Left renal pelvis (tissue), 4 donors: ENCODE measurements around the gene HMX2. TPM values are rescaled to one million over a fixed set of nuclear protein-coding genes. Genes with fewer than 3 reads are reported as not detected.

ENCODE experiments used
- DNase-seq, 4 donors: peaks; one replicate each; pipeline ENCODE4 v3.0.0-alpha.2; 2013; ENCODE audit warnings: low read depth in 4 of 4, low spot score in 3 of 4
- polyA plus RNA-seq, 4 donors: library from polyadenylated mRNA; unstranded; fragments of 120-200 nt; gene quantifications; one replicate each; pipeline ENCODE4 v1.2.1, GENCODE V29; 2013; ENCODE audit not compliant: insufficient read length in 4 of 4

The HMX2 gene
- polyA plus RNA-seq, 4 donors: 1.0 to 2.8 (median 1.3) TPM; not detected in 1

DNA sequence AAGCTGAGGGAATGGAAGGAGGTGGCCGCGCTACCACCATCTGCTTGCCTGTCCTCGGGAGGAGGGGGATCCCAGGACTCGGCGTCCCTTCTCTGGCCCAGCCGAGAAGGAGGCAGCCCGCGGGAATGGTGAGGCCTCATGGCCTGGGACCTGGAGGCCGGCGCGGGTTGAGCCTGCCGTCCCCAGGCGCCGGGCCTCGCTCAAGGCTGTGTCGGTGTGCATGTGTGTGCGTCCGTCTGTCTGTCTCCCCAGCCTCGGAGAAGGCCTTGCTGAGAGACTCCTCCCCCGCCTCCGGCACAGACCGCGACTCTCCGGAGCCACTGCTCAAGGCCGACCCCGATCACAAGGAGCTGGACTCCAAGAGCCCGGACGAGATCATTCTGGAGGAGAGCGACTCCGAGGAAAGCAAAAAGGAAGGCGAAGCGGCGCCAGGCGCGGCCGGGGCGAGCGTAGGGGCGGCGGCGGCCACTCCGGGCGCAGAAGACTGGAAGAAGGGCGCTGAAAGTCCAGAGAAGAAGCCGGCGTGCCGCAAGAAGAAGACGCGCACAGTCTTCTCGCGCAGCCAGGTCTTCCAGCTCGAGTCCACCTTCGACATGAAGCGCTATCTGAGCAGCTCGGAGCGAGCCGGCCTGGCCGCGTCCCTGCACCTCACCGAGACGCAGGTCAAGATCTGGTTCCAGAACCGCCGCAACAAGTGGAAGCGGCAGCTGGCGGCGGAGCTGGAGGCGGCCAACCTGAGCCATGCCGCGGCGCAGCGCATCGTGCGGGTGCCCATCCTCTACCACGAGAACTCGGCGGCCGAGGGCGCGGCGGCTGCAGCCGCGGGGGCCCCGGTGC lies 10.9 kb upstream of the HMX2 start:
- no peak for DNase-seq

DNA sequence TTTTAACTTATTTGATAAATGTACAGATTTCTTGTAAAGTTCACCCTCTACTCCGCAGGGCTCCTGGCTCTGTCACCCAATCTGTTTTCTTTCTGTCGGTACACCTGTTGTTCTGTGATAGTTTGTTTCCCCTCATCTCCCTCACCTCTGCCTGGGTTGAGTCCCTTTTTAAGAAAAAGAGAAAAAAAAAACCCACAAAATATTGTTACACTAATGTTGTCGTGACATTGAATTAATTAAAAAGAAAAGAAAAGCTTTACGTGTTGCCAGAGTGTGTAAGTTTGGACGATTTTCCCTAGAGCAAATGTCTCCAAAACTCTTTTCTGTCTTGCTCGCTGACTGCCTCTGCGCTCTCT lies 8.8 kb upstream of the HMX2 start:
- no peak for DNase-seq

DNA sequence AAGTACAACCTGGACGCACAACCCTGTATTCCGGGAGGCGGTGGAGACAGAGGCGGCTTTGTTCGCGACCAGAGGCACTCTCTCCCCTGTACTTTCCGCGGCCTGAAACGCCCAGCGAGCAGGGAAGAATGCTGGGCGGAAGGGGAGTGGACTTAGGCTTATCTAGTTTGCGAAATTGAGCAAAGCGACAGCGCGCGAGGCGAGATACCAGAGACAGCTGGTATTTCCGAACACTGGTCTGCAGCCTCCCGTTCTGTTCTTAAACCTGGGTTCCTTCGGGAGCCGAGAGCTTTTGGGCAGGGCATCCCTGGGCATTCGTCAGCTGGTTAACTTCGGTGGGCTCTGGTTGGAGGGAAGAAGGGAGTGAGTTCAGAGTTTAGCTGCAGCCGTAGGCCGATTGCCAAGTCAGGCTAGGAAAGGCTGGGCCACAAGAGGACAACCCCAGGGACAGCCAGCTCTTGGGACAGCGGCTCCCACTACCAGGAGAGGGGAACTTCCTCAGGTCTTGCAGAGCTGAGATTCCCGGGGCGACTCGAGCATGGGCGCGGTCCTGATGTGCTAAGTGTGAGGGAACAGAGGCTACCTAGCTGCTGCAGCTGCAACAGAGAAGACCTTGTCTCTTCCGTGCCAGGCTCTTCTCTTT lies 8.3 kb upstream of the HMX2 start:
- DNase-seq: no peak

DNA sequence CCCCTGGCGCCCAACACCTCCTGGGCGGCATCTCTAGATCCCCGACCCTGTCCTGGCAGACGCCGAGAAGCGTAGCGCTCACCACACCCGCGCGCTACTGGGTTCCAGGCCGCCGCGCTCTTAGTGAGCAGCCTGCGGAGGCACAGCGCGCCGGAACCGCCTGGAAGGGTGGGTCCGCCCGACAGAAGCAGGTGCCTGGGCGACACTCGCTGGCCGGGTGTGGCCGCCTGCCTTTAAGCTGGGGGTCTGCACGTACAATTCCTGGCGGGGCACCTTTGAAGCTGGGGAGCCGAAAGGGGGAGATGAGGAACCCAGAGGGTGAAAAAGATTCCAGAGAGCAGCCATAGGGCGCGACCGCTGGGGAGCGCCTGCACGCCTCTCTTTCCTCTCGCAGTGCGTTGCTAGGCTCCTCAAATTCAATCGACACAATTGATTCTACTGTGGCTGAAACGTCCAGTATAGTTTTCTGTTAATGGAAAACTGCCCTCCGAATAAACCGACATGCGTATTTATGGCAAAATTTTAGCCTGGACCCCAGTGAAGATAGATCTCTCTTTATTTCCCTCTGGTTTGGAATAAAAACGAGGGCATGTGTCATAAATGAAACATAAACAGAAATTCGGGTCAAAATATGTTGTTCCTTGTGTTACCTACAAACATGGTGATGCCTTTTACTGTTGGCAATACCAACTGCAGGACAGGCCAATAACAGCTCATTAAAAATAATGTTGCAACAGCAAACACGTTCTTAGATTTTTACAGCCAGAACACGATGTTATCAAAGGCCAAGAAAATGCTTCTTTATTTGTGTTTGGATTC lies 7.6 kb upstream of the HMX2 start:
- no peak for DNase-seq

- no peak for DNase-seq
Observed at GRCh38 chr10:123140983-123141390, 6.9 kb upstream of the HMX2 start.

DNA sequence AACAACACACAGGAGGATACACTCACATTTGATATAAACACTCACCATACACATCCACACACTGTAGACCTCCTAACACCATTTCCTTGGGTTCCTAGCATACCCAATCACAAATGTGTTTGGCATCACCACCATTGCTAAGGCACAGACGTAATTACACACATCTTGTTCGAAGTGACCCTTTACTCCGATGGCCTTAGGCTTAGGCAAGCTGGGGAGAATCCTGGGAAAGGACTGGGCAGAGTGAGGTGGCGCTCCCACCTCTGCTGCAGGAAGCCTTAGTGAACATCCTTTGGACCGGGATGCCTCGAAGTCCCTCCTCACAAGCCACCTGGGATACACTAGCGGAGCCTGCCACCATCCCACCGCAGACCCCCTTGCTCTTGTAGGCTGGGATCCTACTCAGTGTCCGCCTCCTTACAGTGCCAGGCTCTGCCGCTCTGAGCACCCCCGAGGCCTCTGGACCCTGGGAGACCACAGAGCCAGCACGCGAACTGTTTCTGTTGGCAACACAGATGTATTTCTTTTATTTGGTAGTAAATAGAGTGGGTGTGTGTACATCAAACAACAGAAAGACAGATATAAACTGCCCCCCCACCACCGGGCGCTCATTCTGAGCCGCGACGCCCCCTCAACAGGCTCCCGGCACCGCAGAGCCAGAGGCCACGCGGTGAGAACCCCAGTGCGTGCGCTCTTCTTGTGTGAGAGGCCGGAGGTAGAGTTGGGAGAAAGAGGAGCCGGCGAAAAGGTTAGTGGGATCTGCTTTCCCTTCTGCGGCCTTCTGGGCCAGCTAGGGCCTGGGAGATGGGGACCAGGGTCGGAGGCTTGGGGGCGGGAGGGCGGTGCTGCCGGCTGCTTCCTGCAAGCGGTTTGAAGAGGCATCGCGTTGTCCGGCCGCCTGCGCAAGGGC lies 5.9 kb upstream of the HMX2 start:
- DNase-seq: no peak

DNA sequence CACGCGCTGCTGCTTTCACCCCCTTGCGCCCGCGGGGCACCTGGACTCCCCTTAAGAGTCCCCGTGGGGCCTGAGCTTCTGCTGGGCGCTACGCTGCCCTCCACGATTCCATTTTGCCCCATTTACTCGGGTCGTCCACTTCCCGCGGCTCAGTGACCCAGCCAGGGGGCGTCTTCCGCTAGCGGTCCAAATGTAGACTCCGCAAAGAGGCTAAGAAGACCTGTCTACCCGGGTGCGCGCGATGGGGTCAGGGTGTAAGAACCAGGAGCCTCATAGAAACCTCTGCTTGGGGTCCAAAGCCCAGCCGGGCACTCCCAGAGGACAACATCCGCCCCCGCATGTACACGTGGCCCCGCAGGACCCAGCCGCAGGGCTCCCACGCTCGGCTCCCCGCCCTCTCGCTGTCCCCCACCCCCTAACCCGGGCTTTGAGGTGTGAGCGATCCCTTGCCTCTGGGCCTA lies 5.2 kb upstream of the HMX2 start:
- DNase-seq: no peak

- DNase-seq: no peak
Observed at GRCh38 chr10:123143162-123143824, 4.6 kb upstream of the HMX2 start.

- no peak for DNase-seq
Observed at GRCh38 chr10:123143825-123144168, 4.1 kb upstream of the HMX2 start.

DNA sequence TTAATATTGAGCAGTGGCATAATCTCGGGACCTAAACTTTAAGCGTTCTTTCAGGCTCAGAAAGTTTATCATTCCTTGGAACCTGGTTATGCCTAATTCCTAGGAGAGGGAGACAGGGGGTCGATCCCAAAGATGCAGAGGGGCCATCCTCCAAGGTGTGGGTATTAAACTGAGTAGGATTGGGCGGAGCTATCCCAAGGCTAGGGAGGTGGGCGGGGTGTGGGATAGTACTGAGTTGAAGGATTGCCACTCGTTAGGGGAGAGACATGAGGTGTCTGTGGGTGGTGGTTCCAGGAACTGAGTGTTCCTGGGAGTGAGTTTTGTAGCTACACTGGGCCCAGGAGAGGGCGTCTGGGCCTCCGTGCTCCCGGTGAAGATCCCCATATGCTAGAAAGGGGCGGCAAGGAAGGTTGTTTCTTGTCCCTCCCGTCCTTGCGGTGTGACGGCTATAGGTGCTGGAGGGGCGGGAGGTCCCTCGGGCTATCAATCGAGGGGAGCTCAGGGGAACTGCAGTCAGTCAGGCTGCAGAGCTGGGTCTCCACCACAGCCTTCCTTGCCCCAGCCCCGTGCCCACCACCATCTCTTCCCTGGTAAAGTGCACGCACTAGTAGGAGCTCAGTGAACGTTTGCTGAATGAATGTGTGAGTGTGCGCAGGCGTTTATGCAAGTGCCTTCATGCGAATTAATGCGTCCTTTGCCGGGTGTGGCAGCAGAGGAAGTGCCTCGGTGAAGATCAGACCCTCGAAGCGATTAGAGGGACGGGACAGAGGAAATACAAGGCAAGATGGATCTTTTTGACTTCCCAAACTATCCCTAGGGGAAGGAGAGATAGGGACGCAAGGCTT lies 3.0 kb upstream of the HMX2 start:
- no peak for DNase-seq

- no peak for DNase-seq
Observed at GRCh38 chr10:123145542-123146012, 2.4 kb upstream of the HMX2 start.

GRCh38 chr10:123146013-123146893 lies 1.7 kb upstream of the HMX2 start:
- DNase-seq: no peak

GRCh38 chr10:123146894-123147634 lies 872 bp upstream of the HMX2 start:
- DNase-seq: no peak

DNA sequence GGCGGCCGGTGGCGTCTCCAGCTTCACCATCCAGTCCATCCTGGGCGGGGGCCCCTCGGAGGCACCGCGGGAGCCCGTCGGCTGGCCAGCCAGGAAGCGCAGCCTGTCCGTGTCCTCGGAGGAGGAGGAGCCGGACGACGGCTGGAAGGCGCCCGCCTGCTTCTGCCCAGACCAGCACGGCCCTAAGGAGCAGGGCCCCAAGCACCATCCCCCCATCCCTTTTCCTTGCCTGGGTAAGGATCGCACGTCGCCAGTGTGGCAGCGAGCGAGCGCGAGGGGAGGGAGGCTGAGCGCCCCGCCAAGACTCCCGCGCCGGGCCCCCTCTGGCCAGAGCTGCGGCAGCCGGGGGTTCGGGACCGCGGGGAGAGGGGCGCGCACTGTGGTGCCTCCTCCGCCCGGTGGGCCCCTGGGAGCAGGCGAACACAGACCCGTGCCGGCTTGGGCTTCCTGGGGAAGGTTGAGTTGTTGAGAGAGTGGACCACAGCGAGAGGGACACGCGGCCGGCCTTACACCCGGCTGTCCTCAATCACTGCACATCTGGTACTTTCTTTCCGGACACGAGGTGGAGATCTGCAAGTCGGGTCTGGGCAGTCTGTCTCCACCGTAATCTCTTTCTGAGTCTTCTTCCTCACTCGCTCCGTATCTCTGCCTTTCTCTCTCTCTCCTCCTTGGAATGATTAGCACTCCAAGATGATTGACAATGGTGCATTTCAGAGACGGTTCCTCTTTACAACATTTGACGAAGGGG lies 652 bp downstream of the HMX2 start:
- DNase-seq: no peak

GRCh38 chr10:123149162-123149567 lies 1.2 kb downstream of the HMX2 start:
- DNase-seq: no peak

DNA sequence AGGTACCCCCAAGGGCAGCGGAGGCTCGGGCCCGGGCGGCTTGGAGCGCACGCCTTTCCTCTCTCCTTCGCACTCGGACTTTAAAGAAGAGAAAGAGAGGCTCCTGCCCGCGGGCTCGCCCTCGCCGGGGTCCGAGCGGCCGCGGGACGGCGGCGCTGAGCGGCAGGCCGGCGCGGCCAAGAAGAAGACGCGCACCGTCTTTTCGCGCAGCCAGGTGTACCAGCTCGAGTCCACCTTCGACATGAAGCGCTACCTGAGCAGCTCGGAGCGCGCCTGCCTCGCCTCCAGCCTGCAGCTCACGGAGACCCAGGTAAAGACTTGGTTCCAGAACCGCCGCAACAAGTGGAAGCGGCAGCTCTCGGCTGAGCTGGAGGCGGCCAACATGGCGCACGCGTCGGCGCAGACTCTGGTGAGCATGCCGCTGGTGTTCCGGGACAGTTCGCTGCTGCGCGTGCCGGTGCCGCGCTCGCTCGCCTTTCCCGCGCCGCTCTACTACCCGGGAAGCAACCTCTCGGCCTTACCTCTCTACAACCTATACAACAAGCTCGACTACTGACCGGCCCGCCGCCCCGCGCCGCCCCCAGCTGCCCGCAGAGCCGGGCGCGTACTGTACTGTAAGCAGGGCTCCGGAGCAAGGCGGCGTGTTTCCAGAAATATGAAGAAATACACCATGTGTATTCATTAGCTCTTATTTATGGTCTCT lies 1.8 kb downstream of the HMX2 start:
- DNase-seq: no peak
